Sigmoid colon (tissue), 4 donors: ENCODE measurements around the gene LENG9.

Experiments
- POLR2A ChIP-seq, 2 donors: fragments of 450-650 bp; IDR thresholded peaks; one replicate each; pipeline ENCODE4 v1.6.1; 2016; ENCODE audit warnings: antibody characterized with exemption in 2 of 2, mild to moderate bottlenecking in 2 of 2, moderate library complexity in 2 of 2
- POLR2AphosphoS5 ChIP-seq, 4 donors: sonication (generic); formaldehyde crosslinking; IDR thresholded peaks; one replicate each; pipeline ENCODE4 v1.6.1; 2017; ENCODE audit warnings: antibody characterized with exemption in 4 of 4
- TF ChIP-seq, protein P1 (sequence below), 4 experiments: fragments of 450-650 bp in 3 of 4; fragments of 200-600 bp in 1 of 4; IDR thresholded peaks; one replicate each; pipeline ENCODE4 v1.5.1; 2016 to 2019; ENCODE audit warnings: antibody characterized with exemption in 4 of 4, mild to moderate bottlenecking in 3 of 4, moderate library complexity in 2 of 4

GRCh38 chr19:54470991-54471782, 7.6 kb upstream of the LENG9 start:
- TF ChIP-seq, protein P1, sequence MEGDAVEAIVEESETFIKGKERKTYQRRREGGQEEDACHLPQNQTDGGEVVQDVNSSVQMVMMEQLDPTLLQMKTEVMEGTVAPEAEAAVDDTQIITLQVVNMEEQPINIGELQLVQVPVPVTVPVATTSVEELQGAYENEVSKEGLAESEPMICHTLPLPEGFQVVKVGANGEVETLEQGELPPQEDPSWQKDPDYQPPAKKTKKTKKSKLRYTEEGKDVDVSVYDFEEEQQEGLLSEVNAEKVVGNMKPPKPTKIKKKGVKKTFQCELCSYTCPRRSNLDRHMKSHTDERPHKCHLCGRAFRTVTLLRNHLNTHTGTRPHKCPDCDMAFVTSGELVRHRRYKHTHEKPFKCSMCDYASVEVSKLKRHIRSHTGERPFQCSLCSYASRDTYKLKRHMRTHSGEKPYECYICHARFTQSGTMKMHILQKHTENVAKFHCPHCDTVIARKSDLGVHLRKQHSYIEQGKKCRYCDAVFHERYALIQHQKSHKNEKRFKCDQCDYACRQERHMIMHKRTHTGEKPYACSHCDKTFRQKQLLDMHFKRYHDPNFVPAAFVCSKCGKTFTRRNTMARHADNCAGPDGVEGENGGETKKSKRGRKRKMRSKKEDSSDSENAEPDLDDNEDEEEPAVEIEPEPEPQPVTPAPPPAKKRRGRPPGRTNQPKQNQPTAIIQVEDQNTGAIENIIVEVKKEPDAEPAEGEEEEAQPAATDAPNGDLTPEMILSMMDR (IDR thresholded peaks at IDR 0.05), result no peak
- TF ChIP-seq POLR2AphosphoS5 (IDR thresholded peaks at IDR 0.05) (peak in 3 of 4 donors; percentile 48 to 58 (median 52)), POLR2A (IDR thresholded peaks at IDR 0.05) (peak in 1 of 2 donors; percentile 7)
